OCI-LY3 (cell line): Measurements from ENCODE around the gene PLPP2.

ENCODE experiments used
- H2AFZ ChIP-seq: fragments of 200-600, 300-600 bp; shearing (Covaris generic); 2 replicates; pipeline ENCODE4 v1.6.0; 2014; ENCODE audit warnings: antibody characterized with exemption, low read depth, low read length
- H3K27ac ChIP-seq: fragments of 200-600, 300-600 bp; sonication (generic); 2 replicates; pipeline ENCODE4 v1.5.1; 2014; ENCODE audit warnings: mild to moderate bottlenecking, low read length, moderate library complexity, mixed read lengths
- H3K27me3 ChIP-seq: fragments of 200-600, 300-600 bp; sonication (generic); 2 replicates; pipeline ENCODE4 v1.6.1; 2014; ENCODE audit warnings: low read depth, low read length, mixed read lengths
- H3K36me3 ChIP-seq: fragments of 200-600, 300-600 bp; sonication (generic); replicated peaks from 2 replicates; pipeline ENCODE3; 2014; ENCODE audit warnings: low read depth, low read length, mixed read lengths
- H3K4me1 ChIP-seq: fragments of 300-600, 200-600 bp; sonication (generic); 2 replicates; pipeline ENCODE4 v1.6.1; 2014; ENCODE audit warnings: low read length, mixed read lengths
- H3K4me2 ChIP-seq: fragments of 200-600, 300-600 bp; sonication (generic); 2 replicates; pipeline ENCODE4 v1.6.1; 2014; ENCODE audit warnings: low read length, mixed read lengths
- H3K4me3 ChIP-seq: fragments of 300-600, 200-600 bp; sonication (generic); 2 replicates; pipeline ENCODE4 v1.5.1; 2014; ENCODE audit warnings: antibody characterized with exemption, mild to moderate bottlenecking, low read length, moderate library complexity
- H3K79me2 ChIP-seq: fragments of 300-600, 200-600 bp; shearing (Covaris generic); 2 replicates; pipeline ENCODE4 v1.6.1; 2014; ENCODE audit warnings: mild to moderate bottlenecking, low read length, mixed read lengths
- H3K9ac ChIP-seq: fragments of 300-600, 200-600 bp; shearing (Covaris generic); 2 replicates; pipeline ENCODE4 v1.6.0; 2014; ENCODE audit warnings: mild to moderate bottlenecking, low read length, moderate library complexity
- H3K9me3 ChIP-seq: fragments of 200-600, 300-600 bp; shearing (Covaris generic); 2 replicates; pipeline ENCODE4 v1.6.1; 2014; ENCODE audit warnings: low read length, mixed read lengths; ENCODE audit not compliant: insufficient read depth
- H4K20me1 ChIP-seq: fragments of 200-600, 300-600 bp; sonication (generic); 2 replicates; pipeline ENCODE4 v1.6.1; 2016; ENCODE audit warnings: low read length, mixed read lengths; ENCODE audit not compliant: insufficient read depth
- CTCF ChIP-seq: fragments of 200-600, 300-600 bp; sonication (generic); IDR thresholded peaks from 2 replicates; pipeline ENCODE4 v1.5.1; 2014; ENCODE audit warnings: antibody characterized with exemption, low read length, low read depth
- EZH2phosphoT487 ChIP-seq: fragments of 200-600 bp; shearing (Covaris generic); IDR thresholded peaks from 2 replicates; pipeline ENCODE4 v1.6.1; 2018; ENCODE audit warnings: antibody characterized with exemption, mixed run types, low read depth

The PLPP2 gene

GRCh38 chr19:308471-309205 is 17.4 kb upstream of the PLPP2 start:
- Histone ChIP-seq H3K4me2 (no peak overlapping the region), H2AFZ (no peak overlapping the region), H3K9me3 (no peaks in the 10 kb centered on the region), H3K27ac (no peak overlapping the region), H4K20me1 (no peaks in the 10 kb centered on the region), H3K9ac (no peak overlapping the region), H3K4me1 (no peaks in the 10 kb centered on the region), H3K27me3 (no peaks in the 10 kb centered on the region), H3K4me3 (no peak overlapping the region), H3K79me2 (no peaks in the 10 kb centered on the region), H3K36me3 (no peaks in the 10 kb centered on the region)
- TF ChIP-seq EZH2phosphoT487 (no peak), CTCF (no peak)

- TF ChIP-seq CTCF = no peak
- TF ChIP-seq EZH2phosphoT487 = no peak
- Histone ChIP-seq H3K79me2 (no peaks in the 10 kb centered on the region), H3K4me2 (no peak overlapping the region), H3K27me3 (no peaks in the 10 kb centered on the region), H4K20me1 (no peaks in the 10 kb centered on the region), H2AFZ (no peak overlapping the region), H3K27ac (no peak overlapping the region), H3K4me1 (no peaks in the 10 kb centered on the region), H3K9ac (no peak overlapping the region), H3K36me3 (no peaks in the 10 kb centered on the region), H3K9me3 (no peaks in the 10 kb centered on the region), H3K4me3 (no peak overlapping the region)
Observed at GRCh38 chr19:307793-308420, 16.7 kb upstream of the PLPP2 start.

- Histone ChIP-seq H3K9me3 (no peaks in the 10 kb centered on the region), H3K27ac (no peak overlapping the region), H3K4me1 (no peaks in the 10 kb centered on the region), H3K79me2 (no peaks in the 10 kb centered on the region), H3K4me3 (no peak overlapping the region), H3K27me3 (no peaks in the 10 kb centered on the region), H3K9ac (no peak overlapping the region), H3K36me3 (no peaks in the 10 kb centered on the region), H4K20me1 (no peaks in the 10 kb centered on the region), H2AFZ (no peak overlapping the region), H3K4me2 (no peak overlapping the region)
- TF ChIP-seq EZH2phosphoT487 (no peak), CTCF (no peak)
Observed at GRCh38 chr19:307111-307531, 15.9 kb upstream of the PLPP2 start.

- no peaks in the 10 kb centered on the region for H3K9me3 ChIP-seq
- no peaks in the 10 kb centered on the region for H4K20me1 ChIP-seq
- no peak overlapping the region for H3K9ac ChIP-seq
- H2AFZ ChIP-seq = no peak overlapping the region
- H3K4me2 ChIP-seq = no peak overlapping the region
- H3K36me3 ChIP-seq = no peaks in the 10 kb centered on the region
- no peaks in the 10 kb centered on the region for H3K27me3 ChIP-seq
- no peak for TF ChIP-seq EZH2phosphoT487
- no peak for TF ChIP-seq CTCF
- no peaks in the 10 kb centered on the region for H3K4me1 ChIP-seq
- H3K27ac ChIP-seq = no peak overlapping the region
- no peaks in the 10 kb centered on the region for H3K79me2 ChIP-seq
- no peak overlapping the region for H3K4me3 ChIP-seq
Observed at GRCh38 chr19:306151-306900, 15.1 kb upstream of the PLPP2 start.
